ENCODE data around the gene KIF26B.

Gene KIF26B

DNA sequence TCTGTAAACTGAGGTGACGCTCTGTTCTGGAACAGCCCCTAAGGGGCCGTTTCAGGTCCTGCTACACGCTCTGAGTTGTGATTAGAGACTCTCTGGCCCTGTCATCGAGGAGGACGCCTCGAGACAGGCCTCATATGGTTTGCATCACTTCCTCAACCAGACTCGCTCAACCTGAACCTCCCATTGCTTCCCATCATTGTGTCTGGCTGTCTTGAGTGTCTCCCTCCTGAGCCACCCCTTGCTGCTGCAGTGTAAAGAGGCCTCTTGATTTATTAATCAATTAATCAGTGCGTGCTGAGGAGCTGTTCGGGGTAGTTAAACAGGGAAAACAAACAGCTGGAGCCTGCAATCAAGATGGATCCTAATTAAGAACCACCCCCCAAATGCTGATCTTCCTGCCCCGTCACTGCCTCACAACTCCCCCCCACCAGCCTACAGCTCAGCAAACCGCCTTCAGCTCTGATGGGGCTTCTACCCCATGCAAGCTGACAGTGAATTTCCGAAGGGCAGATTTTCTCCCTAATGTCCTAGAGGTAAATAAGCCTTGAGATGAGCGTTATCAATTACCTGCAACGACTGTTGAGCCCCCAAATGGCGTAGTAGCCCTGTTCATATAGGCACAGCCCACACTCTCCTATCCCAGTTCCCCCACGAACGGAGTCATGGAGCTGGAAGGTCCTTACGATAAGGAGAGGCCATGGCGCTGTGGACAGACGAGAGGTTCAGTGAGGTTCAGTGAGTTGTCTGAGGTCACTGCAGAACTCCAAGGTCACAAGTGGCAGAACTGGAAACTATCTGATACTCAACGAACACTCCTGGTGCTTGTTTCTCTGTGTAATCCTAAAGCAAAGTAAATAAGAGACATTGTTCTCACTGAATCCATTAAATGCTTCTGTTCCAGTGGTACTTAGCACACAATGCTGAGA lies 210.6 kb downstream of the KIF26B start:
- no peak for DNase-seq

DNA sequence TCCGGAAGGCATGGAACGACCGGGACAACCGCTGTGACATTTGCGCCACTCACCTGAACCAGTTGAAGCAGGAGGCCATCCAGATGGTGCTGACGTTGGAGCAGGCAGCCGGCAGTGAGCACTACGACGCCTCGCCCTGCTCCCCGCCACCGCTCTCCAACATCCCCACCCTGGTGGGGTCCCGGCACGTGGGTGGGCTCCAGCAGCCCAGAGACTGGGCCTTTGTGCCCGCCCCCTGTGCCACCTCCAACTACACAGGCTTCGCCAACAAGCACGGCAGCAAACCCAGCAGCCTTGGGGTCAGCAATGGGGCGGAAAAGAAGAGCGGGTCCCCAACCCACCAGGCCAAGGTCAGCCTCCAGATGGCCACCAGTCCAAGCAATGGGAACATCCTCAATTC lies 212.1 kb downstream of the KIF26B start:
- DNase-seq: no peak

DNA sequence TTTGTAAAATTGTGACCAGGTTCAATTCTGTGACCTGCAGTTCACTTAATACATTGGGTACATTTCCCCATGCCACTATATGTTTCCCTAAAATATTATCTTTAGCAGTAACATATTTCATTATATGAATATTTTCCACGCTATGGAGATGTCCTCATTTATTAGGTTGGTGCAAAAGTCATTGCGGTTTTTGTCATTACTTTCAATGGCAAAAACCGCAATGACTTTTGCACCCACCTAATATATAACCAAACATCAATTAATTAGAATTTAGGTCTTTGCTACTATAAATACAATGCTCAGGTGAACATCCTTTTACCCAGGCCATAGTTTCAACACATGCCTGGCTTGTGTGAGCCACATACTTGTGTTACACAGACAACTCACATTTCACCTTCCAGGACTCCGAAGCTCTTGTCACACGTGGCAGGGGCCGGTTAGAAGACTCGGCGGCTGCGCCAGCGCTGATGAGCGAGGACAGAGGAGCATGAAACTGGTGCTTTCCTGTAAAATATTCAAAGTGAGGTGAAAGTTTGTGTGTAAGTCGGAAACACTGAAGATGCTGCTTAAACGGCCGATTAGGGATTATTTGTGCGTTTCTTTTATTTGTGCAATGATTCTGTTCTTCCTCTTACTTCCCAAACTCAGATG lies 215.5 kb downstream of the KIF26B start:
- DNase-seq: no peak

DNA sequence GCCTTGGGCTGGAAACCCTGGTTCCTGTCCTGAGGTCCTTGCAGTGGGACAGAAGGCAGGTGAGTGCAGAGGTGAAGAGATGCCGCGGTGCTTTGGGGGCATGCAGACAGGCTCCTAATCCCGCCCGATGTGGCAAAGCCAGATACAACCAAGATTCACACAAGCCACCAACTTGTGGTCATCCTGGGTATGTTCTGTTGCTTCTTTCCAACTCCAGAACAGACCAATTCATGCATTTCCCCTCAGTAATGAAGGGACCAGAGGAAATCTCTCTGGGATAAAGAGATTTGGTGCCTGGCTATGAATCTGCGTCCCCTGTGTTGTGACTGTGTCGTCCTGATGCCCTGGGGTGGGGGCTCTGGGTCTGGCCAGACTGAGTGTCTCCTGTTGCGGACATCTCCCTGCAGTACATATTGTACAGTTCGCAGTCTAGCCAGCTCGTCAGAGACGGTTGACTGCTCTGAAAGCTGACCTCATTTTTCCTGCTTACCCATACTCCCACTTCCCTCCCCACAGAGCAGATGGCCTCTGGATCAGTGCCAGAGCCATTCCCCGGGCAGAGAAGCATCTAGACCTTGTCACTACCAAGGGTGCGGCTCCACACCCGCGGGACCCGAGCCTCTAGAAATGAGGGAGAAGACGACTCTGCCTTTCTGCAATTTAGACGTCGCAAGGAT lies 216.3 kb downstream of the KIF26B start:
- no peak for DNase-seq

DNA sequence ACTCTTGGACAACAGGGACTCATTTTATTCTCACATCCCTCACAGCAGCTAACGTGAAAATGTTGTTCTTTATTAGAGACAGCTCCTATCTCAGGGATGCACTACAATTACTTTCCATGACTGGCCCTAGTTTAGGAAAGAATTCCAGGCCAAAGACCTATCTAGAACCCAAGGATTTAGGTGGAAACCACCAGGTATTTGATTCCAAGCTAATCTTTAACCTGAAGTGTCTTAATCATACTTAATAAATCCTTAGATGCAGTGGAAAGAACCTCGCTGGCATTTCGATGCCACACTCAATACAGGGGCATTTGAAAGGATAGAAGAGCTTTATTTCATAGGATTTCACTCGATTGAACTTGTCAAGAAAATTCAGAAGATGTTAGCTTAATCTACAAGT lies 218.3 kb downstream of the KIF26B start:
- no peak for DNase-seq

DNA sequence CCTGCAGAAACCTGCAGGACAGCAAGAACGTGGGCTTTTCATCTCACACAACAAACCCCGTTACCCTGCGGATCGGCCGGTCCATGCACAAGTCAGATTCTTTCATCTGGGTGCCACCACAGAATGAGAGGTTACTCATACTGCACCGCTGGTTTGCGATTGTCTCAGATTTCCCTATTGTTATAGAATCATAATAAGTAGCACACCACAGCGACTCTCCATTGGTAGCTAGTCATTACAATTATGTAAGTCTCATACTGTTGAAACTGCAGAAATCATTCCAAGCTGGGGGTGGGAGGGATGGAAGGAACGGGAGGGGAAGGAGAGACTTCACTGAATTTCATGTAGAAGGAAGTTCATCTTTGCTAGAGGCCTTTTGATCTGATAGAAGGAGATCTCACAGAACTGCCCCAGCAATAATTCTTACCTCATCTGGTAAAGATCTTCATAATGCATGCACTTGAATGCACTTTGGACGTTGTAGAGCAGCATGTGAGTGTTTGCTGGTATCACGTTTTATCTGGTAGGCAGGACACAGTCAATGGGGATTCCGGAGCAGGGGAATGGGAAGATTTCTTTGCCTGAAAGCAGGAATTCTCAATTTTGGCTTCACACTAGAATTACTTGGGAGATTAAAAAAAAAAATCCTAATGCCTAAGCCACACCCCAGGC lies 221.1 kb downstream of the KIF26B start:
- no peak for DNase-seq

DNA sequence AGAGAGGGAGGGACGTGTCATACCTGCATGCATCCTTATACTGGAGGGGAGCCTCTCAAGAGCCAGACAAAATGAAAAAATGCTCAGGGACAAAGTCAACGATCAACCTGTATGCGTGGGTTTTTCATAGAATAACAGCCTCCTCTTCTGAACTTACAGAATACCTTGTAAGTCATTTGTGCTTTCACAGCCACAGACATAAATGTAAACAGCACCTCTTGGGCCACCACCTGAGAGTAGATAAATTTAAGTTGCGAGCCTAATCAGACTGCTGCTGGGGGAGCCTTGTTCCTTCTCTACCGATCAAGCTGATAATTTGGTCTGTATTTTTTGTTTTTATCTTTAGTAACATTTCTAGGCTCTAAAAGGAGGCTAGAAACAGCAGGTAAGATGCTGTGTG lies 223.1 kb downstream of the KIF26B start:
- DNase-seq: no peak

DNA sequence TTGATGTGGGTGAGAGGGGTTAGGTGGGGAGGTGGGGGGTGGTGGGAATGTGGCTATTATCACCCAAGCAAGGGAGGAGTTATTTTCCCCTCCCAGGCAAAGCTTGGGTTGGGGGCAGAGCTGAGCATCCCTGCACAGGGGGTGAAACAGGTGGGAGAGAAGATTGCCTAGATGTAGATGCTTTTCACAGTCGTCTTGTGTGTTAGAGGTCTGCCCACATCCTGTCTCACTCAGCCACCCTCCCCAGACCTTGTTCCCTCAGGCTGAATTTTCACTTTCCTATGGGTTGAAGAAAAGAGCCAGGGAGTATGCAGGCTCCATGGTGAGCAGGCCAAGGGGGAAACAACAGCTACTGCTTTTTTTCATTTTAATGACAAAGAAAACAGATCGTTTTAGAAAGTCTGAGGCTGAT lies 223.5 kb downstream of the KIF26B start:
- no peak for DNase-seq

DNA sequence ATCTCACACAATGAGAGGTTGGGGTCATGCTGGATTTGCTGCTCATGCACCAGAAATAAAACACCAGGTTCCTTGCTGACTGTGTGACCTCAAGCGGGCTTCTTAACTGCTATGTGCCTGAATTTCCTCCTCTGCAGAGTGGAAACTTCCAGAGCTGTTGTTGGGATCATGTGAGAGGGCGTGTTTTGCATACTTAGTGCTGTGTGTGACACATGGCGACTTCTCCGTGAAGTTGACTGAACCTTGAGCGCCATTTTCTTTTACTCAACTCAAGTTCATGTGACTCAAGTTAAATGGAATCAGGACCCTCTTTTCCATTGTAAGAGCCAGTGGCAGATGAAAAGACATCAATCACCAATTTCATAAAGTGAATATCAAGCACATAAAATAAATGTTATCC lies 224.0 kb downstream of the KIF26B start:
- no peak for DNase-seq

DNA sequence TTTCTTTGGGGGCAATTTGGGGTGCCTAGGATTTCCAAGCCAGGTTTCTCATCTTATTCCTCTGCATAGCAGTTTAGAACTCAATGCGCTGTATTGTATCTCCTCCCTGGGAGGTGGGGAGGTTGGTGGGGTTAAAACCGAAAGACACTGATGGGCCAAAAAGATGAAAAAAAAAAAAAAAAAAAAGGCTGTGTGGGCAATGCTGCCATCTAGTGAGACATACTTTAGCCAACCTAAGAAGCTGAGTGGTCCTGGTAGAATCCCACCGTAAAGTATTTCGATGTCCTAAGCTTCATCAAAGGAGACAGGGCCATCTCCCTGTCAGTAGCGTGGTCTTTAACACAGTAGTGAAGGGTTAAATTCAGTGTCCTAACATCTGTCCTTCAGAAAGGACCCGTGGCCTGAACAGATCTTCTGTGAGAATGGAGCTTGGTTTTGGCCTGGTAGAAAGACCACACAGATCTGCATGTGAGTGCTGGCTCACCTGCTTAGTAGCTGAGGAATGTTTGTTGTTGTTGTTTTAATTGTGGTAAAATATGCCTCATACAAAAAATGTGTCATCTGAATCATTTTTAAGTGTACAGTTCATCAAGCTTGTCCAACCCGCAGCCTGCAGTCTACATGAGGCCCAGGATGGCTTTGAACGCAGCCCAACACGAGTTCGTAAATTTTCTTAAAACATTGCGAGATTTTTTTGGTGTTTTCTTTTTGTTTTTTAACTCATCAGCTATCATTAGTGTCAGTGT lies 226.2 kb downstream of the KIF26B start:
- no peak for DNase-seq

DNA sequence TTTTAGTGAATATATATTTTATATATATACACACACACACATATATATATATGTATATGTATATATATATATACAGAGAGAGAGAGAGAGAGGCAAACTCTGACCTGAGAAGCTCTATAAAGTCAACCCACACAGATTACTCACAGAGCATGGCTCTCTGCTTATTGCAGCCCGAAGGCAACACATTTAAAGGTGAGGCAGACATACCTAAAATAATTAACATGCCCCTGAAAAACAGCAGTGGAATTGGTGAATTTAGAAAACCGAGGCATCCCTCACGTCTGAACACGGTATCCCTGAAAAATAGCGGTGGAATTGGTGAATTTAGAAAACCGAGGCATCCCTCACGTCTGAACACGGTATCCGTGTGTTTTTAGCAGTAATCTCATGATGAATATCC lies 228.2 kb downstream of the KIF26B start:
- no peak for DNase-seq

DNA sequence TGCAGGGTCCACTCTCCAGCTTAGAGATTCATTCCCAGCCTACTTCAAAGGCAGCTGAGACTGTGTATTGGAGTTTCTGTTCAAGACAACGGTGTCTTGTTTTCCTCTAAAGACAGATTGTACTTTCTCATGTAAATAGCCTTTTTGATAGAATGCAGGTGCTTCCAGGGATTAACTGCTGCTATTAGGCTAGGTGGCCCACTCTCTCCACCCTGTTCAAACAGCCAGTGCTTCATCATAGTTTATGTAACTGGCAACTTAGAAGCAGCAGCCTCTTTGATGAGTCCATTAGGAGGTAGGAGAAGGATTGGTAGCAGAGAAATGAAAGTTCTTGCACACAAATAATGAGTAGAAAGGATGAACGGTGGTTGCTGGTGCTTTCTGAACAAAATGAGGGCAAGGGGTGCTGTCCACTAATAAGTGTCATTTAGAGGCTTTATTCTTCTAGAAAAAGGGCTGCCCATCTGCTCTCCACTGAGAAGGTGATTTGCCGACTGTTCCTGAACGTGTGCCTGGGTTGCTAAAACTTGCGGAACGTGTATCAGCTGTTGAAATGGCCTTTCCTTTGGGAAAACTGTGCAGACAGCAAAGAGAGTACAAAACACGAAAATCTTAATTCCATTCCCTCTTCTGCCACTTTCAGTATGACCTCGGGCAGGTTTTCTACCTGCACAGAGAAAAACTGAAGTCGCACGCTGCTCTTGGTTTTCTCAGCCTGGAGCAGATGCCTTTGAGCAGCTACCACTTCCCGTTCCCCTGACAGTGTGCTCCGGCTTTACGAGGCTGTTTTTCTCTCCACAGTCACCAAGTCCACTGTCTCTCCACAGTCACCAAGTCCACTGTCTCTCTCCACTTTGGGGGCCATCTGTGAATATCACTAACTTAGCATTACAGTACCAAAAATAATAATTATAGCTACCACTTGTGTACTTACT lies 228.9 kb downstream of the KIF26B start:
- DNase-seq: no peak

DNA sequence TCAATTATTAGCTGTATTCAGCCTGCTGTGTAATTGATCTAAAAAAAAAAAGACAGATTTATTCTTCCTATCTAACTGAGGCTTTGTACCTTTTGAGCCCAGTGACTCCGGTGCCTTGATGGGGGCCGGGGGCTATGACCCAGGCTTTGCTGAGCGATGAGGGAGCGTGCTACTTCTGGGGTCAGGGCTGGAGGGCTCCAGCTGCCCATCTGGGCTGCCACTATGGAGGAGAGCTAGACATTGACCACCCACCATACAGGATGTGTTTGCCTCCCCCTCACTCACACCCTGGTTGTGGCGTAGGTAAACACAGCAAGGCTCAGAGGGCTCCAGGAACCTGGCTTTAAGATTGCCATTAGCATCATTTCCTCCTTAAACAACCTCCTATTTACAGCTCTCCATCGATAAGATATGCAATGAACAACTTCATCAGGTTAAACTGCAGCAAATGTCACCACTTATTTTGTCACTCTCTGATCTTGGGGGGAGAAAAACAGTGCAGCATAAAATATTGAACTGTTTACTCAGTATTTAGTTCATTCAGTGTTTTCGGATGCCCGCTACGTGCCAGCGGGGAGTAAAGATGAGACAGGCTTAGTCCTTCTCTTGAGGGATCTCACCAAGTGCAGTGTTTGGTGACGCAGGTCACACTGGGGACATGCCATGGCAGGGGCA lies 231.6 kb downstream of the KIF26B start:
- no peak for DNase-seq

DNA sequence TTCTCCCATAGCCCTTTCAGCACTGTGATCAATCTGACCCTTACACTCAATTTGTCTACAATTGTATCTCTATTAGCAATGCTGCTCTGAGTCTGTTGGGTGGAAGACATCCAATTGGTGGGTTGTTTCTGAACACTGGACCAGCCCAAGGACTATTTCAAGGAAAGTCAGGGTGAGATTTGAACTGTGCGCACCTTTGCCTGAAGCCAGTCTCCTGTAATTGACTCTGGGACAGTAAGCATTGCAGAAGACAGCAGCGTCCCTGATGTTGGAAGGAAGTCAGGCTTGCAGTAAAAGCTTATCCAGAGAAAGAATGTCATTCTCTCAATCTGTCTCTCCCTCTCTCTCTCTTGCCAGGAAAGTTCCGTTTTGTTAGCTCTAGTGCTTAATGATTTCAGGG lies 233.9 kb downstream of the KIF26B start:
- DNase-seq: no peak

DNA sequence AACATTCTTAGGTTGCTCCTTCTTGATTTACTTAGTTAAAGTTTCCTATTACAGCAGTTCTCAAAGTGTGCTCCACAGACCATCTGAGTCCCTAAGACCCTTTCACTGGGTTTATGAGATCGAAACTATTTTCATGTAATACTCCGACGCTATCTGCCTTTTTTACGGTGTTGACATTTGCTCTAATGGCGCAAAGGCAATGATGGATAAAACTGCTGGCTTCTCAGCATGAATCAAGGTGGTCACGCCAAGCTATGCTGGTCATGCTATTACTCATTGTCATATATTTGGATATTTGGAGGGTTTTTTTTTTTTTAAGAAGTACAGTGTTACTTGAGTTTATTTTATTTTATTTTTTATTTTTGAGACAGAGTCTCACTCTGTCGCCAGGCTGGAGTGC lies 235.1 kb downstream of the KIF26B start:
- DNase-seq: no peak

DNA sequence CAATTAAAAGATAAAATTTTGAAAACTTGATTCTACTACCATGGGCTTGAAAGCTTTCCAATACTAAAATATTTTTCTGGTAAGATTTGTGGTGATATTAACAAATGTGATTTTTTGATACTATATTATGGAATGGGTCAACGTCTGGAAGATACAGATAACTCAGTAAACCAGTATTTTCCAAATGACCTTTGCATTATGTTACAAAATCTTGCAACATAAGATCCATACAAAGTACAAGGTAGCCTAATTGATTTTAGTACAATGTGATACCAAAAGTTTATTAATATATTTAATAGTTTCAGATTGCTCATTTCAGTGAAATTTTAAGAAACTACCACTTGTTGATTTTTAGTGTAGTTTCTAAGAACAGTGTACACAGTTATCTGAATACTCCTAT lies 236.2 kb downstream of the KIF26B start:
- DNase-seq: no peak

DNA sequence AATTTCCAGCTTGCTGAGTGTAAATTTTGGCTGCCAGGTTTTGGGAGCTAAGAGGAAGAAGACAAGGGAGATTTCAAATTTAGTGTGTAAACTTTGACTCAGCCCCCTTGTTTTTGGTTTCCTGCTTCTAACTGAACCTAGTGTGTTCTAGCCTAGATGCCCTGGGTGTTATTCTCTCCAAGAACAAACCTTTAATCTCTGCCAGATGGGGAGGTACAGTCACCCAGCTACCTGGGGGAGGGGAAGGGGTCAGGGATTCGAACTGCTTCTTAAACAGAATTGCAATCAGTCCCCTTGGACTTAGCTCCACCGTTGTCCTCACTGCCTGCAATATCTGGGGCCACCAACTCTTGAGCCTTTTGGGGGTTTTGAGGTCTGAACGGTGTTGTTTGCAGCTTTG lies 238.9 kb downstream of the KIF26B start:
- DNase-seq: no peak

DNA sequence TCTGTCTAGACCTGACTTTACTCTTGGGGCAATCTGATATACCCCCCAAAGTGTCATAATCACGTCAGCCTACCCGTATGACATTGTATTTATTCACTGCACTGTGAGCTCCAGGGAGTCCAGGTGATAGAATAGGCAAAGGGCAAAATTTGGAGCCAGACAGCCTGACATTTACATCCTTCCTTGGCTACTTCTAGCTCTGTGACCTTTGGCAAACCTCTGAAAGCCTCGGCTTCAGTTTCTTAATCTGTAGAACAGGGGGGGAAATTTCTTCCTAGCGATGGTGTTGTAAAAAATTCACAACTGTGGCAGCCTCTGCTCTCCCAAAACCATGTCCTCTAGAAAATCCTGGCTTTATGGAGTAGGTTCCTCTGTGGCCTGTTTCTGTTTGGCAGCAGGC lies 240.9 kb downstream of the KIF26B start:
- no peak for DNase-seq

DNA sequence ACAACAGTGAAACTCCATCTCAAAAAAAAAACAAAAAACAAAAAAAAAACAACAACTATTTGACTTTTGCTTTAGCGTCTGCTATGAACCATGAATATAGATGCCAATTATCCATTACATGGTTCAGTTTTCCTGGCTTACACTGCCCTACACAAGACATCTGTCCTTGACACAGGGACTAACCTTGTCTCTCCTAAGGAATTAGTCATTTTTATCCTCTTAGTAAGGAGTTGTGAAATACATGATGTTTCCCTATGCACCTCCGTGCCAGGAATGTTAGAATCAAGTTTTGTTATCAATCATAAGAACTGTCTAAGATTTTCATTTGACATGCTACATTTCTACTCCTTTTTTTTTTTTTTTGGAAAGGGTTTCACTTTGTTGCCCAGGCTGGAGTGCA lies 241.8 kb downstream of the KIF26B start:
- no peak for DNase-seq

DNA sequence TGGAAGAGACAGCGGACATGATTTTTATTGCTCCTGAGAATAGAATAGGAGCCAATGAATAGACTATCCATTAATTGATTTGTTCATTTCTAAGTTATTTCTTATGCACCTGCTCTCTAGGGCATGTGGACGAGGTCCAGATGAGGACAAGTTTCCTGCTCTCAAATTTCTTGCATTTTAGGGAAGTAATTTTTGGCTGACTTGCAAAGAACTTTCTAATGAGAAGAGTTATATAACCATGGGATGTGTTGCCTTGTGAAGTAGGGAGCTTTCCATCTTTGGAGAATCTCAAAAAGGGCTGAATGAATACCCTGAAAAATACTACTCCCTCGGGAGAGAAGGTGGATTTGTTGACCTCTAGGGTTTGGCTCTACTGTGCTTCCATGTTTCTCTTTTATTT lies 243.0 kb downstream of the KIF26B start:
- DNase-seq: no peak

DNA sequence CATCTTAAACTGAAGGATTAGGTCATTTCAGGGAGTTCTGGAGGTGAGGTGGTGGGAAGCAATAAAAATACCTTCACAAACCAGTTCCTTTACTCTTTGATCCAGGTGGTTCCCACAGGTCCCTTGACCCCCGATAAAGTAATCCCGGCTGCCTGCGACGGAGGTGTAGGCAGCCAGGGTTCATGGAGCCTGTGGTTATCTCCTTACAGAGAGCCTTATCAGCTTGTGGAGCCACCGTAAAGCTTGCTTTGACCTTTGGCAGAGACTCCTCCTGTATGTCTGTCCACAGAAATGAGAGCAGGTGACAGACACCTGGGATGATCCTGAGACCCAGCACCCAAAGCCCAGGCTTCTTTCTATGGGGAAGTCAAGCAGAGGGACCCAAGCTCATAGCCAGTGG lies 243.4 kb downstream of the KIF26B start:
- no peak for DNase-seq

Data from SIG-M5 (cell line).